Jurkat, Clone E6-1 (cell line): ENCODE results near the gene TMEM150B.
A peak's percentile ranks its signal among the peaks of the same experiment; 100 is the strongest.
"Not testable (repeated sequence)": the region's sequence is repeated elsewhere in the genome, so short reads cannot be mapped to it uniquely, and the experiment has no call there.

Experiments
- DNase-seq: peaks from one replicate; pipeline ENCODE4 v3.0.0-alpha.2; 2011; ENCODE audit warnings: low read depth, low spot score
- H3K4me3 ChIP-seq: 2 replicates; pipeline ENCODE4 v1.5.1; 2011; ENCODE audit warnings: mild to moderate bottlenecking, low read length, control low read depth, moderate library complexity

Gene TMEM150B

DNA sequence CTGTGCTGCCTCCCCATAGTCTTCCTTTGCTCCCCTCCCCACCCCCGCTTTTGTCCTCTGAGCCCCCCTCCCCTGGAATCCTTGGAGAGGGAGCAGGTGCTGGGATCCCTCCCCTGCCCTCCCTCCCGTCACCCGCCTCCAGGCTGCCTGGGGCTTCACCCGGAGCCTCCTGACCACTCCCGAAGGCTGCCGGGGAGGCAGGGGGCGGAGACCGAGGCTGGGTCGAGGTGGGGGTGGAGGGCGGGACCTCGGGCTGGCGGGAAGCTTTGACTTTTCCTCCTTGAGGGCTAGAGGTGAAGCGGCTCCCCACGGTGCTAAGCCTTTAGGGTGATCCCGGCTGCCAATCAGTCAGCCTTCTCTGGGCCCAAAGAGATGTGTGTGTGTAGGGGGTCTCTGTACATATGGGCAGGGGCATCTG, 16.0 kb upstream of the TMEM150B start:
- peak; percentile 36 for DNase-seq
- peak overlapping the region; percentile 86 for H3K4me3 ChIP-seq

DNA sequence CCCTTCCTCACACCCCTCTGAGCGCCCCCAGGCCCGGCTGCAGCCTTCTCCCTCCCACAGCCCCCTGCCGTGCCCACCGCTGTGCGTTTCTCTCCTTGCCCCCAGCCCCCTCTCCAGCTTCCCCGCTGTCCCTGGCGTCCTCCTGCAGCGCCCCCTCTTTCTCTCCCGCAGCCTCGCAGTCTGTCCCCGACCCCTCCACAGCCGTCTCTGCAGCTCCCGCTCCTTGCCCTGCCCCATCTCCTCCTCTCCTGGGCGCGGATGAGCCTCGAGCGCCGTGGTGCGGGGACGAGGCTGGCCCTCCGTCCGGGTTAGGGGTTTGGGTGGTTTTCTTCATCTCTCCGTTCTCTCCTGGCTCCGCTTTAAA, 15.6 kb upstream of the TMEM150B start:
- DNase-seq: no peak
- H3K4me3 ChIP-seq: peak overlapping the region; percentile 86

GRCh38 chr19:55339889-55340783, 15.0 kb upstream of the TMEM150B start:
- H3K4me3 ChIP-seq: peak overlapping the region; percentile 86
- no peak for DNase-seq

- DNase-seq: peak; percentile 100
These were observed 14.2 kb upstream of the TMEM150B start, which contains the start of gene KMT5C for GRCh38 chr19:55339105-55339888. Gene KMT5C (plus strand): TSS chr19:55339876. CDS start chr19:55341937, 2,061 bp downstream.

DNA sequence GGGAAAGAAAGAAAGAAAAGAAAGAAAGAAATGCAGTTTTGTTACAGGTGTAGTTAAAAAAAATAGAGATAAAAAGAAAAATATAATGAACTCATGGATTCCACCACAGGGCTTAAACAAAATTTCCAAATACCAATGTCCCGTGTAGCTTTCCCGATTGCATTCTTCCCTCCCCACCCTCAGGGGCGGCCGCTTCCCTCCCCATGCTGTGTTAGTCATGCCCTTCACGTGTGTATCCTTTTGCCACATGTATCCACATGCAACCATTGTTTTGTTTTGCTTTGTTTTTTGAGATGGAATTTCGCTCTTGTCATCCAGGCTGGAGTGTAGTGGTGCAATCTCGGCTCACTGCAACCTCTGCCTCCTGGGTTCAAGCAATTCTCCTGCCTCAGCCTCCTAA, 11.0 kb upstream of the TMEM150B start:
- H3K4me3 ChIP-seq: no peak overlapping the region
- DNase-seq: no peak

More at GRCh38 chr19:55339105-55339888, 14.2 kb upstream of the TMEM150B start, which contains the start of gene KMT5C:
- H3K4me3 ChIP-seq: peak within 1 kb of the TSS; percentile 86

GRCh38 chr19:55333870-55334269, 8.7 kb upstream of the TMEM150B start:
- no peak for DNase-seq
- no peak overlapping the region for H3K4me3 ChIP-seq

- not testable (repeated sequence) for H3K4me3 ChIP-seq, DNase-seq
These were observed 4.7 kb upstream of the TMEM150B start for GRCh38 chr19:55329791-55330190.

GRCh38 chr19:55328774-55329318, 3.7 kb upstream of the TMEM150B start:
- H3K4me3 ChIP-seq: not testable (repeated sequence)

GRCh38 chr19:55324662-55325061, 479 bp downstream of the TMEM150B start:
- no peak overlapping the region for H3K4me3 ChIP-seq
- no peak for DNase-seq

More at GRCh38 chr19:55328774-55329318, 3.7 kb upstream of the TMEM150B start:
- peak; percentile 71 for DNase-seq

DNA sequence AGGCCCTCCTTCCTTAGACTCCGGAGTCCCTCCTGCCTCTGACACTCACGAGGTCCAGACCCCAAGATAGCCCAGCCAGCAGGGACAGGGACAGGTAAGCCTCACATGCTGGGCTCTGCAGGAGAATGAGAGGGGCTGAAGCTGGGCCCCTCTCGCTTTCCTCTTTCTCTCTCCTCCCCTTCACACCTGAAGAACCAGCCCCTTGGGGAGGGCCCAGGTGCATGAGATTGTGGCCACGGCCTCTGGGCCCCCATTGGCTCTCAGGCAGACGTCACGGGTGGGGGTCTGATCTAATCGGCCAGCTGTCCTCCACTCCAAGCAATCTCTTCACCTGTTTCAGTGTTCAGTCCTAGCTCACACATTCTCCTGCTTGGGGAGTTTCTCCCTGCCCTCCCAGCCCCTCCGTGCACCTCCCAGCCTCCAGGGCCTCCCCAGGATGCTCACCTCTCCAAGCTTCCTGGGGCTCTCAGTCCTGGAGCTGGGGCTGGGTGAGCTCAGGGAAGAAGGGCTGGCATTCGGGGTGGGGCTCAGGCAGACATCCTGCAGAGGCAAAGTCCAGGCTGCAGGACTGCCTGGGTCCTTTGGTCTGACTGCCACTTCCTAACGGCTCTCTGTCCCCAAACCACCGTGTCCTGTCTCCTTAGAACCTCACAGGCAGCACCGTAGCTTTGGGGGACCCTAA, 2.8 kb downstream of the TMEM150B start:
- DNase-seq: no peak

DNA sequence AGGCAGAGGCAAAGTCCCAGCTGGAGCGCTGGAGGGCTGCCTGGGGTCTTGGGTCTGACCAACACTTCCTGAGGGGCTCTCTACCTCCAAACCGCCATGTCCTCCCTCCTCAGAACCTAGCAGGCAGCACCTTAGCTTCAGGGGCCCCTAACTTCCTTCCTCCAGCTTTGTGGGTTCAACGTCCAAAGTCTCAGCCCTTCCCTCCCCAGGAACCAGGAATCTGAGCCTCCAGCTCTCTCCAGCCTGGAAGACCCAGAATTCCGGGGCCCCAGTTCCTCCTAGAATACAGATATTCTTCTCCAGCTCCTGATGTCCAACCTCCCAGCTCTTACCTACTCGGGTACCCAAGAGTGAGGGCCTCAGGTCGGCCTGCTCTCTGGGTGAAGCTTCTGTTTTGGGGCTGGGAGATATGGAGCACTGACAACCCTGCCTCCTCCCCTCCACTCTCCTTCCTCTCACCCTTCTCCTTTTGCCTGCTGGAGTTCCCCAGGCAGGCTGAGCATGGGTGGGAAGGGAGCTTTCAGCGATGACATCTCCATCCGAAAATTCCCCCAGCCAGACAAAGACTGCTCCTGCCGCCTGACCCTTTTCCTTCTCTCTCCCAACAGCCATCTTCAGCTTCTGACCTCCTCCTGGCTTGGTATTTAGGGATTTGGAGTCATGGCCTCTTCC, 3.5 kb downstream of the TMEM150B start:
- DNase-seq: no peak
- no peak overlapping the region for H3K4me3 ChIP-seq

More for the DNA sequence above, 2.8 kb downstream of the TMEM150B start:
- no peak overlapping the region for H3K4me3 ChIP-seq

DNA sequence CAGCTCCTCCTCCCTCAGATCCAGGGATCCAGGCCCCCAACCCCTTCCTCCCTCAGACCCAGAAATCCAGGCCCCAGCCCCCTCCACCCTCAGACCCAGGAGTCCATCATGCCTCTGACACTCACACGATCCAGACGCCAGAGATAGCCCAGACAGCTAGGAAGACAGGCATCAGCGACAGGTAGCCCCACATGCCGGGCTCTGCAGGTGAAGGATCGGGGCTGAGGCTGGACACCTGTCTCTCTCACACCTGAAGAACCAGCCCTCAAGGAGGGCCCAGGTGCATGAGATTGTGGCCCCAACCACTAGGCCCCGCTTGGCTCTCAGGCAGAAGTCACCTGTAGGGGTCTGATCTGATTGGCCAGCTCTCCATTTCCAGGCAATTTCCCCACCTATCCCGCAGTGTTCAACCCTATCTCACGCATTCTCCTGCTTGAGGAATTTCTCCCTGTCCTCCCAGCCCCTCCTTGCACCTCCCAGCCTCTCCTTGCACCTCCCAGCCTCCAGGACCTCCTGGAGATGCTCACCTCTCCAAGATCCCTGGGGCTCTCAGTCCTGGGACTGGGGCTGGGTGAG, 4.2 kb downstream of the TMEM150B start:
- no peak overlapping the region for H3K4me3 ChIP-seq
- no peak for DNase-seq

DNA sequence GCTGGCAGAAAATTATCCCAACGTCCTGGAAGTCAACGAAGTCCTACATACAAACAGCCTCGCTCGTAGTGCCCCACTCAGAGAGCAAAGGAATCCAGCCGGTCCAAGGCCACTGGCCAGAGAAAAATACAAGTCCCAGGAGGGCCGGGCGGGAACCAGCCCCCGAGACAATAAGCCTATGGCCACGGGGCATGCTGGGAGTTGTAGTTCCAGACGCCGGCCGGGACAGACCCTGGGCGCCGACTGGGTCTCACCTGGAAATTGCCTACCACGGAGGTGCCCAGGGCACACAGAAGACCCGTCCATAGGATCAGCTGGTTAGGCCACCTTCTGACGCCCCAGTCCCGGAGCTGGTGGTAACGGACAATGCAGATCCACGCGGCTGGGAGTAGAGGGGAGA, 5.4 kb downstream of the TMEM150B start:
- no peak overlapping the region for H3K4me3 ChIP-seq
- DNase-seq: no peak

DNA sequence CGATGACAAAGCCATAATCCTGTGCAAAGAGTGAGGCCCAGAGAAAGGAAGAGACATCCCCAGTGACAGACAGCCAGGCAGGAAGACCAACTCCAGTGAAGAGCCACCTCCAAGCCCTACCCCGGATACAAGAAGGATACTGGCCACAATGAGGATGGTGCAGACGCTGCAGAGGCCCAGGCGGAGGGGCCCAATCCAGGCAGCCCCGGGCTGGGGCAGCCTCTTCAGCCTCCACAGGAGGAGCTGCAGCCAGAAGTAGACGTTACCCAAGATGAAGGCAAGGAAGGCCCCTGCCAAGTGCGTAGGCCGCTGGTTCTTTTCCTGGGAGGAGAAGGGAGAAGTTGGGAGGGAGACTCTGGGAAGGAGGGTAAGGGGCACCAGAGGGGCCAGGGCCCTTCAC, 8.5 kb downstream of the TMEM150B start:
- no peak overlapping the region for H3K4me3 ChIP-seq
- no peak for DNase-seq

GRCh38 chr19:55315956-55316525, 9.1 kb downstream of the TMEM150B start:
- no peak overlapping the region for H3K4me3 ChIP-seq
- DNase-seq: no peak

DNA sequence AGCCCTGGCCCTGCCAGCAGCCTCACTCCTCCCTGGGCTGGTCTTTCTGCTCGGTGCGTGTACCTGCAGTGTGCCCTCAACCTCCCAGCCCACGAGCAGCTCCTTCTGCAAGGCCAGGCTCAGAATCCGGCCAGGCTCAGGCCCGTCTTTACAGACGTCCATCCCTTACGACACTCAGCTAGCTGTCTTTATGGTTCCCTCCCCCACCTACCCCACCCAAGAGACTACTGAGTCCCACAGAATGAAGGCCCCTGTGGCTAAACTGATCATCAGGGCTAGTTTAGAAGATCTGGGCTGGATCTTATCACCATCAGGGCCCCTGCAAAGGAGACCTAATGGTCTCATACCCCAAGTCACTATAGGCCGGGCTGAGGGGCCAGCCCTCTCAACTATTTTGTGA, 10.7 kb downstream of the TMEM150B start:
- no peak for DNase-seq
- H3K4me3 ChIP-seq: no peak overlapping the region

DNA sequence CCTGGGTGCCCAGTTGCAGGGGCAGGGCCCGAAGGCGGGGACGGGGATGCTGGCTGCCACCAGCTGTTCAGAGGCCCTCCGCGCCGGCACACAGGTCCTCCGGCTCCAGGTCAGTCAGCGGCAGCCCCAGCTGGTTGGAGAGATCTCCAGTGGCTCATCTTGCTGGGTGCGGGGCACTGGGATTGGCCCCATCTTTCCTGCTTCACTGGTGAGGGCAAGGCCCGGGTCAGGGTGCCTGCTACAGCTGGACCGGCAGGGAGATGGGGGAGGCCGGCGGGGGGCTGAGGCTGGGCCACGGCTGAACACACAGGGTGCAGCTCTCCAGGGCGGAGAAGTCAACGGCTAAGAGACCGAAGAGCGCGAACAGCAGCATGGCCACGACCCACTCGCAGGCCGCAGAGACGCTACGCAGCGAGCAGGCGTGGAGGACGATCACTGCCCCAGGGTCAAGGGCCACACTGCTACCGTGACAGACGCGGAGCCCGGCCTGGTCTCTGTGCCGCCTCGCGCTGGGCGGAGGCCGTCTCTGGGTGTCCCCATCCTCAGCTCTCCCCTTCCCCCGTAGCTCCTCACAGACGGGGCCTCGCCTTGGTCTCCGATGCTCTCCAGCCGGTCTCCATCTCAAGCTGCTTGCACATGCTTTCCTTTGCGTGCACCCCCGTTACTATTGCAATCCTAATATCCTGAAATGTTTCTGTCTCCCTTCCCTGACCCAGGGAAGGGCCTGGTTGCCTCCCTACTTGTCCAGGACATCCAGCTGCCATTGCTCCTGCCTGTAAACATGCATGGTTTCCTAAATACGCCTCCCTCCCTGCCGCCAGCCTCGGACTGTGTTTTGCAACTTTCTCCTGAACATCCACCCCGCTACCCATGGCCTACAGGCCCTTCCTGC, 12.3 kb downstream of the TMEM150B start:
- no peak for DNase-seq
- H3K4me3 ChIP-seq: no peak overlapping the region
